GM19397 (cell line): Measurements from ENCODE around the gene ZNF384.

ENCODE experiments used
- ATAC-seq: cut with Tn5 transposase; IDR thresholded peaks from one replicate; pipeline ENCODE4 v1.9.1; 2021; ENCODE audit warnings: mild to moderate bottlenecking, moderate library complexity; ENCODE audit not compliant: unreplicated experiment

The ZNF384 gene

GRCh38 chr12:6699989-6700645 lies 10.9 kb upstream of the ZNF384 start:
- no peak for ATAC-seq

- ATAC-seq, result no peak
Observed at GRCh38 chr12:6699259-6699988, 10.2 kb upstream of the ZNF384 start.

- no peak for ATAC-seq
Observed at GRCh38 chr12:6698352-6699046, 9.3 kb upstream of the ZNF384 start.

GRCh38 chr12:6697584-6698351 lies 8.6 kb upstream of the ZNF384 start:
- no peak for ATAC-seq

- ATAC-seq, result no peak
Observed at GRCh38 chr12:6696690-6697583, 7.8 kb upstream of the ZNF384 start.

GRCh38 chr12:6695313-6696045 lies 6.3 kb upstream of the ZNF384 start:
- no peak for ATAC-seq

GRCh38 chr12:6694701-6695100 lies 5.5 kb upstream of the ZNF384 start:
- ATAC-seq, result no peak

GRCh38 chr12:6693832-6694355 lies 4.7 kb upstream of the ZNF384 start:
- no peak for ATAC-seq

GRCh38 chr12:6692888-6693287 lies 3.7 kb upstream of the ZNF384 start:
- no peak for ATAC-seq

GRCh38 chr12:6691473-6691872 lies 2.3 kb upstream of the ZNF384 start:
- ATAC-seq, result no peak

- ATAC-seq, result peak; percentile 9
Observed at GRCh38 chr12:6688543-6688998, 604 bp downstream of the ZNF384 start.

GRCh38 chr12:6685814-6686213 lies 3.4 kb downstream of the ZNF384 start:
- no peak for ATAC-seq

GRCh38 chr12:6684609-6685008 lies 4.6 kb downstream of the ZNF384 start:
- ATAC-seq, result no peak

- no peak for ATAC-seq
Observed at GRCh38 chr12:6676962-6677361, 12.2 kb downstream of the ZNF384 start.

- ATAC-seq, result no peak
Observed at GRCh38 chr12:6672143-6672542, 17.0 kb downstream of the ZNF384 start.

GRCh38 chr12:6667559-6668210 lies 21.5 kb downstream of the ZNF384 start:
- no peak for ATAC-seq

- ATAC-seq, result no peak
Observed at GRCh38 chr12:6666211-6666610, 23.0 kb downstream of the ZNF384 start.

- ATAC-seq, result no peak
Observed at GRCh38 chr12:6664902-6665301, 24.3 kb downstream of the ZNF384 start.
